Right lobe of liver (tissue), 4 donors: ENCODE results near the gene JMJD4.

Experiments
- POLR2A ChIP-seq: fragments of 450-650 bp; IDR thresholded peaks from one replicate; pipeline ENCODE4 v1.6.1; 2017; ENCODE audit warnings: antibody characterized with exemption, mild to moderate bottlenecking
- TF ChIP-seq, protein P1 (sequence below), 4 donors: fragments of 200-600 bp in 3 of 4; fragments of 450-650 bp in 1 of 4; IDR thresholded peaks; one replicate each; pipeline versions ENCODE4 v1.5.1 to v1.8.0; 2016 to 2022; ENCODE audit warnings: antibody characterized with exemption in 4 of 4, mild to moderate bottlenecking in 2 of 4
- donor health status: DM: no; HTN: no; CAD: no.
- donor health status: DM: no; HTN: no; CAD: no.
- donor health status: DM: no; HTN: yes; CAD: no.

DNA sequence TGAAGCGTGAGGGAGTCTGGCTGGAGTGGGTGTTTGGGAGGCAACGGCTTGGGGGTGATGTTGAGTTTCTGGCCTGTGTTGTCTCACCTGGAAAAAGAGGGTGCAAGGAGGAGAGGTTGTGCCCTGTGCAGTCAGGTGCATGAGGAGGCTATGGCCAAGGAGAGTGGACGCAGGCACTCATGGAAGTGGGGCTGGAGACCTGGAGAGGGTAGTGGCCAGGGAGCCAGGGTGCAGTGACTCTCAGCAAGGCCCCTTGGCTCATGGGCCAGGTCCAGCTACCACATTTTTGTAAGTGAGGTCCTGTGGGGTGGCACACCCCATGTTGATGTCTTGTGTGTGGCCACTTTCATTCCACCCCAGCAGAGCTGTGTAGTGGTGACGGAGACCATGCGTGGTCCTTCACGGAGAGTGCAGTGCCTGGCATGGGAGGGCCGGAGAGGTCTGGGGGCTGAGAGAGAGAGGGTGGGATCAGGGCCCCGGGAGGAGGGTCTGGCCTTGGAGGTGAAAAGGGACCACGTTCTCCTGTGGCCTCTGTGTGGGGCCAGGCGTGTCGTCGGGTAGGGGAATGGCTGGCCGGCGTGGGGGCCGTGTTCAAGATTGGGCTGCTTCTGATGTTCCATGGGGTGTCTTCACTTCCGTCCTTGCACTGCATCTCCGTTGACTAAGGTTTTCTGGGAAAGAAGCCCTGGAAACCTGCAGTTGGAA, 6.2 kb upstream of the JMJD4 start:
- TF ChIP-seq, protein P1, sequence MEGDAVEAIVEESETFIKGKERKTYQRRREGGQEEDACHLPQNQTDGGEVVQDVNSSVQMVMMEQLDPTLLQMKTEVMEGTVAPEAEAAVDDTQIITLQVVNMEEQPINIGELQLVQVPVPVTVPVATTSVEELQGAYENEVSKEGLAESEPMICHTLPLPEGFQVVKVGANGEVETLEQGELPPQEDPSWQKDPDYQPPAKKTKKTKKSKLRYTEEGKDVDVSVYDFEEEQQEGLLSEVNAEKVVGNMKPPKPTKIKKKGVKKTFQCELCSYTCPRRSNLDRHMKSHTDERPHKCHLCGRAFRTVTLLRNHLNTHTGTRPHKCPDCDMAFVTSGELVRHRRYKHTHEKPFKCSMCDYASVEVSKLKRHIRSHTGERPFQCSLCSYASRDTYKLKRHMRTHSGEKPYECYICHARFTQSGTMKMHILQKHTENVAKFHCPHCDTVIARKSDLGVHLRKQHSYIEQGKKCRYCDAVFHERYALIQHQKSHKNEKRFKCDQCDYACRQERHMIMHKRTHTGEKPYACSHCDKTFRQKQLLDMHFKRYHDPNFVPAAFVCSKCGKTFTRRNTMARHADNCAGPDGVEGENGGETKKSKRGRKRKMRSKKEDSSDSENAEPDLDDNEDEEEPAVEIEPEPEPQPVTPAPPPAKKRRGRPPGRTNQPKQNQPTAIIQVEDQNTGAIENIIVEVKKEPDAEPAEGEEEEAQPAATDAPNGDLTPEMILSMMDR (IDR thresholded peaks at IDR 0.05): no peak
- no peak for TF ChIP-seq POLR2A
